BJ (cell line): Measurements from ENCODE around the gene ELOVL2. TPM values are rescaled to one million over a fixed set of nuclear protein-coding genes. Genes with fewer than 3 reads are reported as not detected.

Source experiments
- CTCF ChIA-PET: fragments of 350-600 bp; formaldehyde crosslinking; extraction: SDS; loops from one replicate; lab custom pipeline; 2021; ENCODE audit warnings: antibody characterized with exemption, inconsistent platforms; lab: Yijun Ruan, JAX
- POLR2A ChIA-PET: fragments of 300-600 bp; sonication (Branson Sonifier 250); formaldehyde crosslinking; extraction: SDS; loops from one replicate; lab custom pipeline; 2021; ENCODE audit warnings: antibody characterized with exemption; lab: Charles Lee
- DNase-seq: peaks from one replicate; pipeline ENCODE4 v3.0.0-alpha.2; 2011; ENCODE audit warnings: low read depth
- H3K27me3 ChIP-seq: 2 replicates; pipeline ENCODE4 v1.6.0; 2011; ENCODE audit warnings: low read length; ENCODE audit not compliant: control insufficient read depth, insufficient read depth
- H3K36me3 ChIP-seq: 2 replicates; pipeline ENCODE4 v1.5.1; 2011; ENCODE audit warnings: low read length; ENCODE audit not compliant: control insufficient read depth, insufficient read depth
- H3K4me3 ChIP-seq: 2 replicates; pipeline ENCODE4 v1.5.1; 2011; ENCODE audit warnings: low read depth, mild to moderate bottlenecking, control low read depth, low read length
- CTCF ChIP-seq: IDR thresholded peaks from 2 replicates; pipeline ENCODE4 v1.5.1; 2011; ENCODE audit warnings: low read depth, mild to moderate bottlenecking, control low read depth, inconsistent platforms, low read length, moderate library complexity; ENCODE audit not compliant: insufficient read depth
- polyA plus RNA-seq: library from polyadenylated mRNA; depleted of rRNA; stranded (reverse); fragments of >200 nt; gene quantifications from 2 replicates; pipeline ENCODE4 v1.2.3, GENCODE V29; 2011

ELOVL2 gene
- polyA plus RNA-seq, 1 experiment, result 0.17 TPM

- no peaks in the 10 kb centered on the region for H3K36me3 ChIP-seq
- DNase-seq, result no peak
- no peak for TF ChIP-seq CTCF
- no peaks in the 10 kb centered on the region for H3K27me3 ChIP-seq
- ChIA-PET CTCF (interaction anchor here (0.5 to 4.9 kb wide), 8 partner anchors 8 to 1242 kb away, joined by 3 to 16 read pairs (median 4); partner anchors contain the start of gene ELOVL2), POLR2A (interaction anchor here (0.5 kb wide), 1 partner anchor 41 kb away, joined by 3 read pairs; no protein-coding TSS in a partner anchor)
- H3K4me3 ChIP-seq, result no peak overlapping the region
These were observed 12.8 kb upstream of the ELOVL2 start for GRCh38 chr6:11056871-11057270.

GRCh38 chr6:11055127-11055627 is 11.1 kb upstream of the ELOVL2 start:
- no peaks in the 10 kb centered on the region for H3K27me3 ChIP-seq
- no peak overlapping the region for H3K4me3 ChIP-seq
- ChIA-PET POLR2A (interaction anchor here (0.9 kb wide), 1 partner anchor 57 kb away, joined by 6 read pairs; no protein-coding TSS in a partner anchor), CTCF (interaction anchor here (0.8 to 3.1 kb wide), 7 partner anchors 11 to 332 kb away, joined by 3 to 12 read pairs (median 3); partner anchors contain the start of genes ELOVL2 and TMEM14C)
- DNase-seq, result no peak
- no peak for TF ChIP-seq CTCF
- no peaks in the 10 kb centered on the region for H3K36me3 ChIP-seq

GRCh38 chr6:11054722-11055121 is 10.6 kb upstream of the ELOVL2 start:
- DNase-seq, result no peak
- CTCF ChIA-PET, result interaction anchor here (1.2 to 3.1 kb wide), 6 partner anchors 11 to 103 kb away, joined by 3 to 12 read pairs (median 4); partner anchors contain the start of gene ELOVL2
- no peak for TF ChIP-seq CTCF
- no peak overlapping the region for H3K4me3 ChIP-seq
- POLR2A ChIA-PET, result interaction anchor here (0.9 kb wide), 1 partner anchor 56 kb away, joined by 6 read pairs; no protein-coding TSS in a partner anchor
- H3K36me3 ChIP-seq, result no peaks in the 10 kb centered on the region
- no peaks in the 10 kb centered on the region for H3K27me3 ChIP-seq

GRCh38 chr6:11053307-11053706 is 9.2 kb upstream of the ELOVL2 start:
- ChIA-PET POLR2A (no interaction called here), CTCF (interaction anchor here (1.2 to 1.7 kb wide), 3 partner anchors 9 to 102 kb away, joined by 3 to 5 read pairs (median 4); partner anchors contain the start of gene ELOVL2)
- no peak for DNase-seq
- Histone ChIP-seq H3K27me3 (no peaks in the 10 kb centered on the region), H3K36me3 (no peaks in the 10 kb centered on the region), H3K4me3 (no peak overlapping the region)
- no peak for TF ChIP-seq CTCF

GRCh38 chr6:11050731-11051130 is 6.6 kb upstream of the ELOVL2 start:
- ChIA-PET POLR2A (no interaction called here), CTCF (interaction anchor here (1.4 kb wide), 1 partner anchor 9 kb away, joined by 3 read pairs; no protein-coding TSS in a partner anchor)
- Histone ChIP-seq H3K36me3 (no peaks in the 10 kb centered on the region), H3K4me3 (no peak overlapping the region), H3K27me3 (no peaks in the 10 kb centered on the region; the same call in 1 of the 2 replicates)
- DNase-seq, result no peak
- no peak for TF ChIP-seq CTCF
